ENCODE results near the gene DDX25. TPM values are rescaled to one million over a fixed set of nuclear protein-coding genes. Genes with fewer than 3 reads are reported as not detected.

Gene DDX25
- total and polyA plus RNA-seq, 2 of the 13 experiments (the other 11 are each of a cell fraction or from before 2014, with no cell fraction given) = 0.17 to 0.29 TPM

DNA sequence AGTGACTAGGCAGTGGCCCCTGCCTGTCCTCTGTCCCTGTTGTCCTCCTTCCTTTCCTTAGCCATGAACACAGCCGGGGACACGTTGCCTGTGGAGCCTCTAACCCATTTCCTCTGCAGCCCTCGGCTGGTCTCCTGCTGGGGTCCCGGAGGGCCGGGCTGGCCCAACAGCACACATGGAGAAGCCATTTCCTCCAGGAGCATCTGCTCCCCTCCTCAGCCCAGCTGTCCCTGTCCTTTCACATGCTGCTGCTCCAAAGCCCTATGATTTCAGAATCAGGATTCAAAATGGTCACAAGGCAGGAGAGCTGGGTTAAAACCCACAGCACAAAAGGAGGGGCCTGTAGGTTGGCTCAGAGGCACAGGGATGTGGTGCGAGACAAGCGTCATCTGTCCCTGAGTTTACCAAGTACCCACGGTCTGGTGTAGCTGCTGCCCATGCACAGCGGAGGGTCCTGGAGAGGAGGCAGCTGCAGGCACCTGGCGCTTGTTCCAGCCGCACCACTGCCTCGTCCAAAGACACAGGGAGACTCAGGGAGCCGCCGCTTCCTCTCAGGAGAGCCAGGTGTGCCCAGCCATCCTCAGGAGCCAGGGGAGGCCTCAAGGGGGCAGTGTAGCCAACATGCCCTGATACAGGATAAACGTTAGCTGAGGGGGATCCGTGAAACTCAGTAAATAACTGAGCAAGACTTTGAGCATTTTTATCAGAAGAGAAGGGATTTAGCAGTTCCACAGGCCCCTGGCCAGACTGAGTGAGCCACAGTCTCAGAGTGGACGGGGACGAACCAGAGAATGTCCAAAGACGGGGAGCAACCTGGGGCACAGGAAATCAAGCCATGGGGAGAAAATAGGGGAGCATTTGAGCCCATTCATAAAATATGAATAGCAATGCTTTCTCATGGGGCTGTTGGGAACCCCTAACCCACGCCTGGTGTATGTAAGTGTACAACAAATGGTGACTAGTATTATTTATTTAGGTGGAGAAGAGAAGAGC lies 37.6 kb downstream of the DDX25 start (continued):
- TF ChIP-seq ZNF350 (CRISPR knock-in tag; IDR thresholded peaks at IDR 0.05; ENCODE audit: borderline replicate concordance, low read depth) = 0 out of 2 replicates have a peak, but pooled peaks have one; percentile 52
- peak; percentile 39; the same call in 1 of the 2 replicates for TF ChIP-seq RAD21 (CRISPR knock-in tag; IDR thresholded peaks at IDR 0.05)
- peak; percentile 40; the same call in 1 of the 2 replicates for TF ChIP-seq ZFY (CRISPR knock-in tag; IDR thresholded peaks at IDR 0.05)
- TF ChIP-seq ZNF124 (CRISPR knock-in tag; IDR thresholded peaks at IDR 0.05) = peak; percentile 38; the same call in 1 of the 2 replicates
- no peak for TF ChIP-seq FOXK1 (CRISPR knock-in tag; IDR thresholded peaks at IDR 0.05; ENCODE audit: borderline replicate concordance, low read depth)
- peak; percentile 9; the same call in 1 of the 2 replicates for TF ChIP-seq SOX5 (CRISPR knock-in tag; IDR thresholded peaks at IDR 0.05; ENCODE audit: borderline replicate concordance)
- TF ChIP-seq NRL (CRISPR knock-in tag; IDR thresholded peaks at IDR 0.05; ENCODE audit: borderline replicate concordance) = 0 out of 2 replicates have a peak, but pooled peaks have one; percentile 65
- no peak for TF ChIP-seq CHD2 (IDR thresholded peaks at IDR 0.05; ENCODE audit: low read depth, low read length)
- TF ChIP-seq SOX6 (IDR thresholded peaks at IDR 0.05) = no peak
- TF ChIP-seq SOX6 (CRISPR knock-in tag; IDR thresholded peaks at IDR 0.05) = 0 out of 2 replicates have a peak, but pooled peaks have one; percentile 25
- 0 out of 2 replicates have a peak, but pooled peaks have one; percentile 19 for TF ChIP-seq DMAP1 (CRISPR knock-in tag; IDR thresholded peaks at IDR 0.05)
- no peak for TF ChIP-seq RARA (CRISPR knock-in tag; IDR thresholded peaks at IDR 0.05)
- TF ChIP-seq NR2F6 (IDR thresholded peaks at IDR 0.05) = no peak
- TF ChIP-seq NR2F6 (CRISPR knock-in tag; IDR thresholded peaks at IDR 0.05) = 0 out of 2 replicates have a peak, but pooled peaks have one; percentile 25
- TF ChIP-seq HDAC1 (CRISPR knock-in tag; IDR thresholded peaks at IDR 0.05) = 0 out of 2 replicates have a peak, but pooled peaks have one; percentile 20
- no peak for TF ChIP-seq ZNF431 (CRISPR knock-in tag; IDR thresholded peaks at IDR 0.05; ENCODE audit: borderline replicate concordance, low read depth)
- no peak for TF ChIP-seq ZNF615 (CRISPR knock-in tag; IDR thresholded peaks at IDR 0.05; ENCODE audit: borderline replicate concordance)
- TF ChIP-seq CENPT (CRISPR knock-in tag; IDR thresholded peaks at IDR 0.05; ENCODE audit: low read depth) = no peak
- no peak for TF ChIP-seq KLF9 (CRISPR knock-in tag; IDR thresholded peaks at IDR 0.05; ENCODE audit: low read depth)
- TF ChIP-seq ZSCAN21 (CRISPR knock-in tag; IDR thresholded peaks at IDR 0.05; ENCODE audit: borderline replicate concordance) = 0 out of 2 replicates have a peak, but pooled peaks have one; percentile 43
- TF ChIP-seq, protein P1, sequence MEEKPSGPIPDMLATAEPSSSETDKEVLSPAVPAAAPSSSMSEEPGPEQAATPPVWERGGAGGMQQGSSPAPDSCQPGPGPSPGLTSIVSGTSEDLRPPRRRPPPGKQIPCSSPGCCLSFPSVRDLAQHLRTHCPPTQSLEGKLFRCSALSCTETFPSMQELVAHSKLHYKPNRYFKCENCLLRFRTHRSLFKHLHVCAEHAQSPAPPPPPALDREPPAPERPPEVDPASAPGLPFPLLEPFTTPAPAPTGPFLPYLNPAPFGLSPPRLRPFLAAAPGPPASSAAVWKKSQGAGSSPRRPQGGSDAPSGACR (CRISPR knock-in tag; IDR thresholded peaks at IDR 0.05) = 0 out of 2 replicates have a peak, but pooled peaks have one; percentile 35
- TF ChIP-seq MAZ (IDR thresholded peaks at IDR 0.05; ENCODE audit: borderline replicate concordance, low read depth, low read length) = no peak
- 0 out of 2 replicates have a peak, but pooled peaks have one; percentile 43 for TF ChIP-seq MAZ (CRISPR knock-in tag; IDR thresholded peaks at IDR 0.05; ENCODE audit: low read depth)
- TF ChIP-seq KDM5B (CRISPR knock-in tag; IDR thresholded peaks at IDR 0.05; ENCODE audit: borderline replicate concordance) = peak; percentile 44; the same call in 1 of the 2 replicates
- no peak for TF ChIP-seq SIN3B (IDR thresholded peaks at IDR 0.05; ENCODE audit: low read length)
- TF ChIP-seq, protein P2, sequence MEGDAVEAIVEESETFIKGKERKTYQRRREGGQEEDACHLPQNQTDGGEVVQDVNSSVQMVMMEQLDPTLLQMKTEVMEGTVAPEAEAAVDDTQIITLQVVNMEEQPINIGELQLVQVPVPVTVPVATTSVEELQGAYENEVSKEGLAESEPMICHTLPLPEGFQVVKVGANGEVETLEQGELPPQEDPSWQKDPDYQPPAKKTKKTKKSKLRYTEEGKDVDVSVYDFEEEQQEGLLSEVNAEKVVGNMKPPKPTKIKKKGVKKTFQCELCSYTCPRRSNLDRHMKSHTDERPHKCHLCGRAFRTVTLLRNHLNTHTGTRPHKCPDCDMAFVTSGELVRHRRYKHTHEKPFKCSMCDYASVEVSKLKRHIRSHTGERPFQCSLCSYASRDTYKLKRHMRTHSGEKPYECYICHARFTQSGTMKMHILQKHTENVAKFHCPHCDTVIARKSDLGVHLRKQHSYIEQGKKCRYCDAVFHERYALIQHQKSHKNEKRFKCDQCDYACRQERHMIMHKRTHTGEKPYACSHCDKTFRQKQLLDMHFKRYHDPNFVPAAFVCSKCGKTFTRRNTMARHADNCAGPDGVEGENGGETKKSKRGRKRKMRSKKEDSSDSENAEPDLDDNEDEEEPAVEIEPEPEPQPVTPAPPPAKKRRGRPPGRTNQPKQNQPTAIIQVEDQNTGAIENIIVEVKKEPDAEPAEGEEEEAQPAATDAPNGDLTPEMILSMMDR (CRISPR knock-in tag; IDR thresholded peaks at IDR 0.05) = peak; percentile 93
- TF ChIP-seq POLR2AphosphoS2 (IDR thresholded peaks at IDR 0.05; ENCODE audit: low read depth, low read length) = no peak
- peak; percentile 33; the same call in 1 of the 2 replicates for TF ChIP-seq RXRB (CRISPR knock-in tag; IDR thresholded peaks at IDR 0.05; ENCODE audit: borderline replicate concordance)
- TF ChIP-seq XRCC5 (optimal IDR thresholded peaks at IDR 0.05; ENCODE audit: low read length) = peak; percentile 84
- no peak for TF ChIP-seq RARG (CRISPR knock-in tag; IDR thresholded peaks at IDR 0.05; ENCODE audit: low read depth)
